Erythroblast (primary cell): ENCODE results near the gene SCYGR7.

ENCODE experiments used
- GATA1 ChIP-seq: IDR thresholded peaks from 2 replicates; pipeline ENCODE4 v1.6.1; 2011; ENCODE audit warnings: low read depth, mild to moderate bottlenecking, control low read depth, low read length, moderate library complexity
- POLR2A ChIP-seq: IDR thresholded peaks from 2 replicates; pipeline ENCODE4 v1.6.1; 2011; ENCODE audit warnings: mild to moderate bottlenecking, low read length

- TF ChIP-seq POLR2A (no peak), GATA1 (no peak)
Measured at GRCh38 chr2:227761740-227762476, 33.8 kb downstream of the SCYGR7 start.
